Nephron progenitor cell (in vitro differentiated cells): ENCODE results near the gene FKBP6.
A peak's percentile ranks its signal among the peaks of the same experiment; 100 is the strongest.
"Not testable (repeated sequence)": the region's sequence is repeated elsewhere in the genome, so short reads cannot be mapped to it uniquely, and the experiment has no call there.

Source experiments
- DNase-seq: peaks from one replicate; pipeline ENCODE4 v3.0.0; 2021
- H3K27ac Mint-ChIP-seq: 2 replicates; pipeline ENCODE4 v1.8.0; 2021; ENCODE audit warnings: mild to moderate bottlenecking, moderate library complexity, mixed read lengths
- H3K27me3 Mint-ChIP-seq: 2 replicates; pipeline ENCODE4 v1.8.0; 2021; ENCODE audit warnings: mild to moderate bottlenecking, low read depth, mixed read lengths; ENCODE audit not compliant: poor library complexity
- H3K36me3 Mint-ChIP-seq: 2 replicates; pipeline ENCODE4 v1.8.0; 2021; ENCODE audit warnings: low read depth, mixed read lengths
- H3K4me1 Mint-ChIP-seq: 2 replicates; pipeline ENCODE4 v1.8.0; 2021; ENCODE audit warnings: mixed read lengths
- H3K4me3 Mint-ChIP-seq: 2 replicates; pipeline ENCODE4 v1.8.0; 2021; ENCODE audit warnings: mild to moderate bottlenecking, moderate library complexity, mixed read lengths
- H3K9me3 Mint-ChIP-seq: 2 replicates; pipeline ENCODE4 v1.8.0; 2021; ENCODE audit warnings: mild to moderate bottlenecking, moderate library complexity, mixed read lengths
- CTCF ChIP-seq: fragments of 200-600 bp; sonication (generic); IDR thresholded peaks from 2 replicates; pipeline ENCODE4 v1.5.0; 2021; ENCODE audit warnings: antibody characterized with exemption

FKBP6 gene

GRCh38 chr7:73307436-73307835 lies 20.5 kb upstream of the FKBP6 start:
- H3K9me3 Mint-ChIP-seq, result no peaks in the 10 kb centered on the region
- H3K4me3 Mint-ChIP-seq, result peak overlapping the region; percentile 95
- no peak for DNase-seq
- no peak for TF ChIP-seq CTCF
- peaks cover 3% of the 10 kb centered on the region for H3K27me3 Mint-ChIP-seq
- peaks cover 15% of the 10 kb centered on the region for H3K36me3 Mint-ChIP-seq
- H3K27ac Mint-ChIP-seq, result peak overlapping the region; percentile 21
- peaks cover 33% of the 10 kb centered on the region for H3K4me1 Mint-ChIP-seq

GRCh38 chr7:73308074-73308664 lies 19.8 kb upstream of the FKBP6 start:
- H3K27ac Mint-ChIP-seq, result no peak overlapping the region
- peak overlapping the region; percentile 95 for H3K4me3 Mint-ChIP-seq
- peaks cover 33% of the 10 kb centered on the region for H3K4me1 Mint-ChIP-seq
- TF ChIP-seq CTCF, result no peak
- DNase-seq, result no peak
- H3K36me3 Mint-ChIP-seq, result peaks cover 15% of the 10 kb centered on the region
- no peaks in the 10 kb centered on the region for H3K9me3 Mint-ChIP-seq
- peaks cover 3% of the 10 kb centered on the region for H3K27me3 Mint-ChIP-seq

- peaks cover 15% of the 10 kb centered on the region for H3K36me3 Mint-ChIP-seq
- H3K27me3 Mint-ChIP-seq, result peaks cover 3% of the 10 kb centered on the region
- peaks cover 33% of the 10 kb centered on the region for H3K4me1 Mint-ChIP-seq
- no peak for TF ChIP-seq CTCF
- peak; percentile 82 for DNase-seq
- peak within 1 kb of the TSS; percentile 21 for H3K27ac Mint-ChIP-seq
- peak within 1 kb of the TSS; percentile 95 for H3K4me3 Mint-ChIP-seq
- H3K9me3 Mint-ChIP-seq, result no peaks in the 10 kb centered on the region
Measured at GRCh38 chr7:73308665-73309214, 19.2 kb upstream of the FKBP6 start, which contains the start of gene NSUN5. TSS of gene NSUN5 (minus strand) at chr7:73308826. CDS start at chr7:73308790, 36 bp downstream.

- not testable (repeated sequence) for H3K27me3 Mint-ChIP-seq, H3K27ac Mint-ChIP-seq, DNase-seq, H3K4me3 Mint-ChIP-seq, H3K36me3 Mint-ChIP-seq, H3K9me3 Mint-ChIP-seq
- H3K4me1 Mint-ChIP-seq, result peaks cover 27% of the 10 kb centered on the region
Measured at GRCh38 chr7:73311421-73311820, 16.5 kb upstream of the FKBP6 start.

GRCh38 chr7:73312831-73313520 lies 15.0 kb upstream of the FKBP6 start:
- Mint-ChIP-seq H3K27ac (no peak overlapping the region), H3K4me3 (no peak overlapping the region), H3K36me3 (no peaks in the 10 kb centered on the region), H3K4me1 (peaks cover 11% of the 10 kb centered on the region), H3K9me3 (no peaks in the 10 kb centered on the region), H3K27me3 (peaks cover 7% of the 10 kb centered on the region)
- no peak for DNase-seq
- no peak for TF ChIP-seq CTCF

GRCh38 chr7:73313521-73313906 lies 14.4 kb upstream of the FKBP6 start:
- Mint-ChIP-seq H3K4me3 (no peak overlapping the region), H3K27me3 (peaks cover 7% of the 10 kb centered on the region), H3K4me1 (peaks cover 6% of the 10 kb centered on the region), H3K36me3 (no peaks in the 10 kb centered on the region), H3K27ac (no peak overlapping the region), H3K9me3 (no peaks in the 10 kb centered on the region)
- no peak for TF ChIP-seq CTCF
- DNase-seq, result no peak
